Renal cortex interstitium (tissue), 11 donors: Measurements from ENCODE around the gene PLIN5. TPM values are rescaled to one million over a fixed set of nuclear protein-coding genes. Genes with fewer than 3 reads are reported as not detected.
"Not testable (repeated sequence)": the region's sequence is repeated elsewhere in the genome, so short reads cannot be mapped to it uniquely, and the experiment has no call there.

Source experiments
- DNase-seq, 11 donors: peaks; one replicate each; pipeline ENCODE4 v3.0.0-alpha.2; 2013; ENCODE audit warnings: low read depth in 9 of 11, low spot score in 4 of 11; ENCODE audit errors: extremely low read depth in 1 of 11
- polyA plus RNA-seq, 3 donors: library from polyadenylated mRNA; unstranded; fragments of 120-200 nt; gene quantifications; one replicate each; pipeline ENCODE4 v1.2.1, GENCODE V29; 2013; ENCODE audit not compliant: insufficient read length in 3 of 3

The PLIN5 gene
- polyA plus RNA-seq, 3 donors = 2.1 to 8.2 (median 3.9) TPM

DNA sequence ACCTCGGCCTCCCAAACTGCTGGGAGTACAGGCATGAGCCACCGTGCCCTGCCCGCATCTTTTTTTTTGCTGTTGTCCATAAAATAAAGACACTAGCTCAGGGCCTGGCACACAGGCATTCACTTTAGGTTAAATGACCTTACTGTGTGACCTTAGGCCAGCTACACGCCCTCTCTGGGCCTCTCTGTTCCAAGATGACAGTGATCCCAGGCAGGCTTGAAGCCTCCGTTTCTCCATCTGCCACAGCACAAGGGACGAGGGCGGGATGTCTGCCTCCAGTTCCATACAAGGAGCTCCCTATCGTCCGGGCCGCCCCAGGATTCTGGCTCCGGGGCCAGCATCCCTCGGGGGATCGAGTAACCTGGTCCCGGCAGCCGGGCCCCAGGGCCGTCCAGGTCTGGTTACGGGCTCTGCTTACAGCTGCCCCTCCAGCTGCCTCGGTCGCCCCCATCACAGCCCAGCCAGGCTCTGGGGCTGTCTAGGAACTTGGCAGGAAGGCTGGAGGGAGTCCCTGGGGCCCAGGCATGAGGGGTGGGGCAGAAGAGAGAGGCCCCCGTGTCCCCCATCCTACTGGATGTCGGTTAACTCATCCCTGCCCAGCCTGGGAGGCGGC, 36.4 kb upstream of the PLIN5 start:
- DNase-seq = no peak

DNA sequence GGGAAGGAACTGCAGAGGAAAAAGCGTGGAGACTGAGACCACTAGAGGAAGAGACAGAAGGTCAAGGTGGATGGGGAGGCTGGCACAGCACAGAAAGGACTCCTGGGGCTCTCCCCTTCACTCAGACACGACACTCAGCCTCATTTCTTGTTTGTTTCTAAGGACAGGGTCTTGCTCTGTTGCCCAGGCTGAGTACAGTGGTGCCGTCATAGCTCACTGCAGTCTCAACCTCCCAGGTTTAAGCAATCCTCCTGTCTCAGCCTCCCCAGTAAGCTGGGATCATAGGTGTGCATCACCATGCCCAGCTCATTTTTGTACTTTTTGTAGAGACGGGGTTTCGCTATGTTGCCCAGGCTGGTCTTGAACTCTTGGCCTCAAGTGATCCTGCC, 35.9 kb upstream of the PLIN5 start:
- DNase-seq = no peak

DNA sequence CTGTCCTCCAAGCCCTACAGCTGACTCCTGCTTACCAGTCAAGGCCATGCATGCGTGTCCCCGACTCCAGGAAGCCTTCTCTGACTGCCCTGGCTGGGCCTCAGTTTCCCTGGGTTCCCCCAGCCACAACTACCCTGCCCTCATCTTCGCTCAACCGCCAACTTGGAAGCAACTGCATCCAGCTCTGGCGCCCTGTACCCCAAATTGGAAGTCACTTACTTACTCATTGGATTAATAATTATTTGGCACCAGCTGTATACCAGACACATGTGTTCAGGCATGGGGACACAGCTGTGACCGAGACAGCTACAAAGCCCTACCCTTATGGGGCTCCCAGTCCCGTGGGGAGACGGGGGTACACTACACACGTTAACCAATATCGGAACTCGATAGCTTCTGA, 35.4 kb upstream of the PLIN5 start:
- DNase-seq = no peak

GRCh38 chr19:4568886-4569285, 33.9 kb upstream of the PLIN5 start:
- no peak for DNase-seq

DNA sequence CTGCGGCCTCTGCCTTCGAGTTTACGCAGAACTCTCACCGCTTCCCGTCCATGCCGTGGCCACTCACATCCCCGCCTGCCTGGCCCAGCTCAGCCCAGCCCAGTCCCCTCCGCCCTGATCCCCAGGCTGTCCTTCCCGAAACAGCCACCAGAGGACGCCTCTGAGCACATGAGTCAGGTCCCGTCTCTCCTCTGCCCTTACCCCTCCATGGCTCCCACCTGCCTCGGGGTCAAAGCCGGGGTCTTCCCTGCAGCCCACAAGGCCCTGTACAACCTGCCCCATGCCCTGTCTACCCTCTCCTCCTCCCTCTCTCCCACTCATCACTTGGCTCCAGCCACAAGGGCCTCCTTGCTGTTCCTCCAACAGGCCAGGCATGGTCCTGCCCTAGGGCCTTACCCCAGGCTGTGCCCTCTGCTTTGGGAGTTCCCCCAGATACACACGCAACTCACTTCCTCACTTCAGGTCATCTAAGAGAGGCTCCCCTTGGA, 32.6 kb upstream of the PLIN5 start:
- DNase-seq = no peak

- DNase-seq = no peak
These were observed 31.5 kb upstream of the PLIN5 start for GRCh38 chr19:4566402-4567051.

DNA sequence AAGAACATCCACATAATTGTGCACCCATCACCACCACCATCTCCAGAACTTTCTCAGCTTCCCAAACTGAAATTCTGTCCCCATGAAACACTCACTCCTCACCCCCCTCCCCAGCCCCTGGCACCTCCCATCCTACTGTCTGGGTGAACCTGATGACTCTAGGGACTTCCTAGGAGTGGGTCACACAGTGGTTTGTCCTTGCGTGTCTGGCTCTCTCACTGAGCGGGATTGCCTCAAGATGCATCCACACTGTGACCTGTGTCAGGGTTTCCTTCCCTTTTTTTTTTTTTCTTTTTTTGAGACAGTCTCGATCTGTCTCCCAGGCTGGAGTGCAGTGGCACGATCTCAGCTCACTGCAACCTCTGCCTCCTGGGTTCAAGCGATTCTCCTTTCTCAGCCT, 28.5 kb upstream of the PLIN5 start:
- DNase-seq = not testable (repeated sequence)

GRCh38 chr19:4562085-4562484, 27.1 kb upstream of the PLIN5 start:
- not testable (repeated sequence) for DNase-seq

GRCh38 chr19:4559569-4559968, 24.5 kb upstream of the PLIN5 start, which contains the start of gene SEMA6B:
SEMA6B (minus strand) TSS chr19:4559684; CDS start chr19:4558457, 1,227 bp downstream.
- DNase-seq = no peak

DNA sequence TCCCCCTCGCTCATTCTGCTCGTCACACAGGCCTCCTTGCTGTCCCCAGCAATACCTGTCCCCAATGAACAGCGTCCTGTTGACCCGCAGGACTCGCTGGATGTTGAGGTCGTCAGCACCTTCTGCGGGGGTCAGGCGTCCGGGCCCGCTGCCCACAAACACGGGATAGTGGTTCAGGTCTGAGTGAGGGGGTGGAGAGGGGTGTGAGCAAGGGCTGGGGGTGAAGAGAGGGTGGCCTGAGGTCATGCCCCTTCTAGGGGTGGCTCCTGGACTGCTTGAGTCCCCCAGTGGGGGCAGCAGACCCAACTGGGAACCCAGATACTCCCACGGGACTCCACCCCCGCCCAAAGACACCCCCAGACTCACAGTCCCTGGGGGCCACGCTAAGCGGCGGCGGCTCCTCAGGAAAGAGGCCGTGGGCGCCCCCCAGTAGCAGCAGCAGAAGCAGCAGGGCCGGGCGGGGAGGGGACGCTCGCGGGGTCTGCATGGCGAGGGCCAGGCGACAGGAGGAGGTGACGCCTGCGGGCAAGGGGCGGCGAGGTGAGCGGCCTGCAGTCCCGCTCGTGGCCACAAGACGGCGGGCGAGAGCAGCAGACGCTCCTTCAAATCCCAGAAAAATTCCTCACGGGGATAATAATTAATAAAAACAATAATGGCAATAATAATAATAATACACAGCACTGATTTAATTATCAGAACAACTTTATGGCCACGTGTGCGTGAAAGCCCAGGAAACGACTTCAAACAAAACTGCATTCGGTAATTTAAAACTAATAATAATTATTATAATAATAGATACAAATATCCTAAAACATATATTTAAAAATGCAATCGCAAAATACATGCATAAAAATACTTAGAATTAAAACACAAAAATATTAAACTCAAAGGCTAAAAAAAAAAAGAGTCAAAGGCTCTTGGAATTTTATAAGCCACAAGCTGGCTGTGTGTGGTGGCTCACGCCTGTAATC, 23.2 kb upstream of the PLIN5 start:
- no peak for DNase-seq

- no peak for DNase-seq
These were observed 22.3 kb upstream of the PLIN5 start for GRCh38 chr19:4557144-4557970.

DNA sequence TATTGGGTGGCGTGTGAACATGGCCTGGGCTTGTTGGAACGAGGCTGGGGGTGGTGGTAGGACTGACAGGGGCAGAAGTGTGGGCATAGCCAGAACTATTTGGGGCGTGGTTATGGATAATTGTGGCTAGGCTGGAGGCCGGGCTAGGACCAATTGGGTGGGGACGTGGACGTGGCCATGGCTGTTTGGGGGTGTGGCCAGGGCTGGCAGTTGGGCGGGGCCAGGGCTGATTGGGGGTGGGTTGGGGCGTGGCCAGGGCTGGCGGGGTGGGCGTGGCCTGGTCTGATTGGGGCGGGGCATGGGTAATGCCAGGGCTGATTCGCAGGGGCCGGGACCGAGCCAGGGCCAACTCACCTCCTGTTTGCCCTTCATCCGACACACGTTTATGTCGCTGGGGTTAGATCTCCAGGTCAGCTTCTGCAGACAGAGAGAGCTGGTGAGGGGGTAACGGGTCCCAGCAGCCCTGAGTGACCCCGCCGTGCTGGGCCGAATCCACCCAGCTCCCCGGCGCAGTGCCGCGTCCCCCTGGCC, 21.6 kb upstream of the PLIN5 start:
- DNase-seq = no peak

- no peak for DNase-seq
These were observed 20.9 kb upstream of the PLIN5 start for GRCh38 chr19:4555657-4556561.

DNA sequence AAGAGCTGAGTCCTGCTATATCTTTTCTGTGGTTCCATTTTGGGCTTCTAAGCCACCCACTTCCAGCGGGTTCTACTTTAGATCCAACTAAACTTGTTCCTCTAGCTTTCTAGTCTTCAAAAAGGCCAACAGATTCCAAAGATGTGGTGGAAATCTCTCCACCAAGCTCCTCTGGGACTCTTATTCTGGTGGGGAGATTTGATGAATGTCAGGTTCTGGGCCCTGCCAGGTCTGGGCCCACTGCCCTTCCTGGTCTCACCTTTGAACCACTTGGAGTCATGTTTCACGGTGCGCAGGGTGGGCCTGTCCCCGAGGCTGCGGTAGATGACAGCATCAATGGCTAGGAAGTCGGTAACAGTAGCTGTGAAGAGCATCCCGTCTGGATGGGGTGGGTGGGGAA, 19.7 kb upstream of the PLIN5 start:
- DNase-seq = no peak

DNA sequence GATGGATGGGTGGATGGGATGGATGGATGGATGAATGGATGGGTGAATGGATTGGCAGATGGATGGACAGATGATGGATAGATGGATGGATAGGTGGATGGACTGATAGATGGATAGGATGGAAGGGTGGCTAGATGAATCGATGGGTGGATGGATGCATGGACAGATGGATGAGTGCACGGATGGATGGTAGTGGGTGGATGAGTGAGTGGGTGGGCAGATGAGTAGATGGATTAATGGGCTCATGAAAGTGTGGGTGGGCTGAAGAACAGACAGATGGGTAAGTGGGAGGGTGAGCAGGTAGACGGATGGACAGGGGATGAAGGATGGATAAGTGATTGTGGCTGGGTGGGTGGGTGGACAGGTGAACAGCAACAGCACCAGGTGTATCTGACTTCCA, 18.8 kb upstream of the PLIN5 start:
- DNase-seq = no peak

DNA sequence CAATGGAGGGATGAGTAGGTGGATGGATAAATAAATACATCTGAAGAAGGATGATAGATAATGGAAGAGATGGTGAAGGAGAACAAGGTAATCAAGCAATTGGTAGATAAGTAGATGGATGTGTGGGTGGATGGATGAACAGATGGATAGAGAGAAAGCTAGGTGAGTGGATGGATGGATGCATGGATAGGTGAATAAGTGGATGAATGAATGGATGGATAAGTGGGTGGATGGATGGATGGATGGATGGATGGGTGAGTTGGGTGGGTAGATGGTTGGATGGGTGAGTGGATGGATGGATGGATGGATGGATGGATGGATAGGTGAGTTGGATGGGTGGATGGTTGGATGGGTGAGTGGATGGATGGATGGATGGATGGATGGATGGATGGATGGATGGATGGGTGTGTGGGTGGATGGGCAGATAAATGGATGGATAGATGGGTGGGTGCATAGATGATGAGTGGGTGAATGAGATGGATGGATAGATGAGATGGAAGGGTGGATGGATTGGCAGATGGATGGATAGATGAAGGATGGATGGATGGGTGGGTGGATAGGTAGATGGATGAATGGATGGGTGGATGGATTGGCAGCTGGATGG, 18.2 kb upstream of the PLIN5 start:
- DNase-seq = no peak

GRCh38 chr19:4552525-4552819, 17.4 kb upstream of the PLIN5 start:
- no peak for DNase-seq
